GM23248 (cell line): Measurements from ENCODE around the gene SRP9. TPM values are rescaled to one million over a fixed set of nuclear protein-coding genes. Genes with fewer than 3 reads are reported as not detected.

Experiments
- DNase-seq: peaks from one replicate; pipeline ENCODE4 v3.0.0-alpha.2; 2015
- H2AFZ ChIP-seq: fragments of 200-600 bp; sonication (generic); 2 replicates; pipeline ENCODE4 v1.6.1; 2016; ENCODE audit warnings: antibody characterized with exemption
- H3F3A ChIP-seq: fragments of 200-600 bp; sonication (generic); 2 replicates; pipeline ENCODE4 v1.6.1; 2016; ENCODE audit warnings: mild to moderate bottlenecking, antibody characterized with exemption, mixed run types; ENCODE audit not compliant: insufficient read depth
- H3K27ac ChIP-seq: fragments of 200-600 bp; sonication (generic); 2 replicates; pipeline ENCODE4 v1.5.1; 2016; ENCODE audit warnings: mild to moderate bottlenecking
- H3K27me3 ChIP-seq: fragments of 200-600 bp; sonication (generic); replicated peaks from 2 replicates; pipeline ENCODE4 v1.6.1; 2016; ENCODE audit warnings: mild to moderate bottlenecking; ENCODE audit not compliant: insufficient read depth
- H3K36me3 ChIP-seq: fragments of 200-600 bp; sonication (generic); 2 replicates; pipeline ENCODE4 v1.6.1; 2016; ENCODE audit warnings: low read depth, mild to moderate bottlenecking
- H3K4me1 ChIP-seq: fragments of 200-600 bp; sonication (generic); 2 replicates; pipeline ENCODE4 v1.6.1; 2016; ENCODE audit warnings: mild to moderate bottlenecking; ENCODE audit not compliant: insufficient read depth
- H3K4me2 ChIP-seq: fragments of 200-600 bp; sonication (generic); one replicate; pipeline ENCODE4 v1.6.1; 2016; ENCODE audit warnings: mild to moderate bottlenecking; ENCODE audit not compliant: unreplicated experiment
- H3K4me3 ChIP-seq: fragments of 200-600 bp; sonication (generic); 2 replicates; pipeline ENCODE4 v1.5.1; 2016; ENCODE audit warnings: mild to moderate bottlenecking
- H3K79me2 ChIP-seq: fragments of 200-600 bp; sonication (generic); 2 replicates; pipeline ENCODE4 v1.6.1; 2016; ENCODE audit warnings: mild to moderate bottlenecking; ENCODE audit not compliant: insufficient read depth
- H3K9ac ChIP-seq: fragments of 200-600 bp; sonication (generic); 2 replicates; pipeline ENCODE4 v1.6.1; 2016; ENCODE audit warnings: mild to moderate bottlenecking
- H3K9me2 ChIP-seq: fragments of 200-600 bp; sonication (generic); 2 replicates; pipeline ENCODE4 v1.6.1; 2016; ENCODE audit warnings: mixed run types, mild to moderate bottlenecking, moderate library complexity; ENCODE audit not compliant: insufficient read depth
- H3K9me3 ChIP-seq: fragments of 200-600 bp; sonication (generic); one replicate; pipeline ENCODE4 v1.6.1; 2017; ENCODE audit warnings: low read depth
- H4K20me1 ChIP-seq: fragments of 200-600 bp; sonication (generic); 2 replicates; pipeline ENCODE4 v1.6.0; 2016; ENCODE audit not compliant: insufficient read depth
- EZH2 ChIP-seq: fragments of 200-600 bp; sonication (generic); IDR thresholded peaks from 2 replicates; pipeline ENCODE4 v1.6.1; 2018; ENCODE audit warnings: antibody characterized with exemption, mild to moderate bottlenecking; ENCODE audit not compliant: insufficient read depth, poor library complexity, severe bottlenecking
- EZH2phosphoT487 ChIP-seq: fragments of 200-600 bp; sonication (generic); IDR thresholded peaks from 2 replicates; pipeline ENCODE4 v1.6.1; 2018; ENCODE audit warnings: antibody characterized with exemption, moderate library complexity, mild to moderate bottlenecking, low read depth; ENCODE audit not compliant: insufficient read depth
- WGBS, 2 experiments: methylation state at CpG; one replicate each; pipeline ENCODE4 v1.1.6; 2015 to 2017; ENCODE audit warnings: low lambda C conversion rate in 2 of 2, low coverage in 1 of 2; ENCODE audit errors: missing lambda C conversion rate in 2 of 2; 5-methylcytosine and 5-hydroxymethylcytosine counted together
- in situ Hi-C: fragments of 300-500 bp; cut with MboI; formaldehyde crosslinking; loops from 2 replicates; pipeline ENCODE4 v1.15.0; 2020
- polyA plus RNA-seq: library from polyadenylated mRNA; unstranded; fragments of >200 nt; fragmentation: Nextera tagmentation; extraction: Ambion mirVana; gene quantifications from 2 replicates; pipeline ENCODE4 v1.2.1, GENCODE V29; 2016
- total RNA-seq: library from RNA; depleted of rRNA; stranded (reverse); fragments of >200 nt; shearing (Covaris generic); gene quantifications from 2 replicates; pipeline ENCODE4 v1.2.3, GENCODE V29; 2014

Gene SRP9
- total and polyA plus RNA-seq, 2 experiments from 2014 or later, result 321 to 415 TPM

DNA sequence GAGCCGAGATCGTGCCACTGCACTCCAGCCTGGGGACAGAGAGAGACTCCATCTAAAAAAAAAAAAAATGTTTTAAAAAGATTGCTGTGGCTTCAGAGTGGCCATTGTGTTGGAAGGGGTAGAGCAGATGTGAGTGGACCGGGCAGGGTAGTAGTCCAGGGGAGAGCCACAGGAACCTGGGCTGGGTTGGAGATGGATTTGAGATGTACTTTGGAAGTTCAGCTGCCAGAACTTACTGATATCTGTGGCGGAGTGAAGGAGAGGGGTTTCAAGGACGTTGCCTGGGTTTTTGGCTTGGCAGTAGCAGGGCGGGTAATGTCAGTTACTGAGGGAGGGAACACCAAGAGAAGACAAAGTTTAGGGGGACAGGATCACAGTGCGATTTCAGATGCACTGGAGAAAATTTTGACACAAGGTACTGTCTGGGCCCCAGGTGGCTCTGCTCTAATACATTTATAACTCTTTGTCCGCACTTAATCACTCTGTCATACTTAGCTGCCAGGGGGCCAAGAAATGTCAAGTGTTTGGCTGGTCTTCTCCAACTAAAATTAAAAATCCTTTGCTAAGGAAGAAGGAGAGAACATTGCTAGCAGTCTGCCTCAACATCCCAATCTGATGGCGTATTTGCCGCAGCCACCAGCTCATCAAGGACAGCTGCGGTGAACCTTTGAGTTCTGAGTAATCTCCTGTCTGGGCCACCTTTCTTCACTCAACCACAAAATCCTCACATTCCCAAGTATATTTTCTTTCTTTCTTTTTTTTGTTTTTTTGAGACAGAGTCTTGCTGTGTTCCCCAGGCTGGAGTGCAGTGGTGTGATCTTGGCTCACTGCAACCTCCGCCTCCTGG, 41.9 kb downstream of the SRP9 start:
- Histone ChIP-seq H3K9me2 (no peaks in the 10 kb centered on the region), H3K27me3 (no peaks in the 10 kb centered on the region), H2AFZ (no peak overlapping the region), H3K4me1 (peaks cover 18% of the 10 kb centered on the region), H4K20me1 (no peaks in the 10 kb centered on the region), H3K9ac (no peak overlapping the region), H3K4me3 (no peak overlapping the region), H3K9me3 (no peaks in the 10 kb centered on the region), H3K36me3 (no peaks in the 10 kb centered on the region), H3K4me2 (no peak overlapping the region), H3F3A (no peaks in the 10 kb centered on the region), H3K27ac (no peak overlapping the region), H3K79me2 (no peaks in the 10 kb centered on the region)
- TF ChIP-seq EZH2phosphoT487 (no peak), EZH2 (no peak)
- 81 to 83% methylated on average over 12 of the region's 12 CpGs for WGBS, 2 experiments
- DNase-seq, result no peak
- in situ Hi-C loops, result no loop called here

- no peaks in the 10 kb centered on the region for H4K20me1 ChIP-seq
- H3K27ac ChIP-seq, result no peak overlapping the region
- no peak overlapping the region for H2AFZ ChIP-seq
- DNase-seq, result no peak
- no peaks in the 10 kb centered on the region for H3F3A ChIP-seq
- peaks cover 17% of the 10 kb centered on the region for H3K4me1 ChIP-seq
- in situ Hi-C loops, result no loop called here
- 65 to 68% methylated on average over 5 of the region's 5 CpGs for WGBS, 2 experiments
- no peaks in the 10 kb centered on the region for H3K9me2 ChIP-seq
- H3K4me2 ChIP-seq, result no peak overlapping the region
- no peaks in the 10 kb centered on the region for H3K27me3 ChIP-seq
- no peak for TF ChIP-seq EZH2
- no peak for TF ChIP-seq EZH2phosphoT487
- H3K9me3 ChIP-seq, result no peaks in the 10 kb centered on the region
- H3K36me3 ChIP-seq, result no peaks in the 10 kb centered on the region
- no peaks in the 10 kb centered on the region for H3K79me2 ChIP-seq
- H3K9ac ChIP-seq, result no peak overlapping the region
- H3K4me3 ChIP-seq, result no peak overlapping the region
Observed at GRCh38 chr1:225820522-225821120, 43.0 kb downstream of the SRP9 start.

DNA sequence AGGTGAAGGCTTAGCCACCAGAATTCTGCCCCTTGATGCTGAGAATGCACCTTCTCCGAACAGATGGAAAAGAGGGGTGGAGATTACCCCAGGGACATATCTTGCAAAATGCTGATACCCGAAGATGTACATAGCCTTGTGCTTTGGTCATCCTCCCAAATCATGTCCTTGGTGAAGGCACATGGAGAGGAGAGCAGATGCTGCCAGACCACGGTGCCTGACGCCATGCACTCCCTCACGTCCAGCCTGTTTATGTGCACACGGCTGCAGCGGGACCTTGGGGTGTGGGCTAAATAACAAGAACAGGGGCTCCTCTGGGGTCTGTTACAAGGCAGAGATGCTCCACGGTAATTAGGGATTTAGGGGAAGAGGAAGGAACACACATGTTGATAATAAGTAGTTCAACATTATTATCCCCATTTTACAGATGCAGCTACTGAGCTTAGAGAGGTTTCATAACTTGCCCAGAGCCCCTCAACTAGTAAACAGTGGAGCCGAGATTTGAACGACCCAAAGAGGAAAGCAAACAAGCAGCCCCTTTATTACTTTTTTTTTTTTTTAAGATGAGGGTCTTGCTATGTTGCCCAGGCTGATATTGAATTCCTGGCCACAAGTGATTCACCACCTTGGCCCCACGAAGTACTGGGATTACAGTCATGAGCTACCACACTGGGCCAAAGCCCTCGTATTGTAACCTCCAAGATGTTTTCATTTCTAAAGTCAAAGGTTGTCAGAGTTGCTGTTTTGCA, 45.2 kb downstream of the SRP9 start:
- Histone ChIP-seq H3F3A (no peaks in the 10 kb centered on the region), H3K79me2 (no peaks in the 10 kb centered on the region), H4K20me1 (no peaks in the 10 kb centered on the region), H3K4me3 (no peak overlapping the region), H3K27me3 (no peaks in the 10 kb centered on the region), H3K27ac (no peak overlapping the region), H3K36me3 (no peaks in the 10 kb centered on the region), H3K4me2 (no peak overlapping the region), H3K9me3 (no peaks in the 10 kb centered on the region), H3K9me2 (no peaks in the 10 kb centered on the region), H3K9ac (no peak overlapping the region), H3K4me1 (peaks cover 5% of the 10 kb centered on the region), H2AFZ (no peak overlapping the region)
- in situ Hi-C loops, result no loop called here
- no peak for TF ChIP-seq EZH2phosphoT487
- TF ChIP-seq EZH2, result no peak
- 62 to 66% methylated on average over 12 of the region's 12 CpGs for WGBS, 2 experiments
- DNase-seq, result no peak

GRCh38 chr1:225823811-225824261, 46.2 kb downstream of the SRP9 start:
- Histone ChIP-seq H2AFZ (no peak overlapping the region), H3K9ac (no peak overlapping the region), H4K20me1 (no peaks in the 10 kb centered on the region), H3K27ac (no peak overlapping the region), H3K4me2 (no peak overlapping the region), H3K9me3 (no peaks in the 10 kb centered on the region), H3K9me2 (no peaks in the 10 kb centered on the region), H3K27me3 (no peaks in the 10 kb centered on the region), H3K4me1 (no peaks in the 10 kb centered on the region), H3K79me2 (no peaks in the 10 kb centered on the region), H3K4me3 (no peak overlapping the region), H3F3A (no peaks in the 10 kb centered on the region), H3K36me3 (no peaks in the 10 kb centered on the region)
- DNase-seq, result no peak
- no peak for TF ChIP-seq EZH2phosphoT487
- no peak for TF ChIP-seq EZH2
- WGBS, 2 experiments, result 75 to 82% methylated on average over 12 of the region's 12 CpGs
- in situ Hi-C loops, result no loop called here
